Measurements from ENCODE around the gene KHDRBS1.
"Not testable (repeated sequence)": the region's sequence is repeated elsewhere in the genome, so short reads cannot be mapped to it uniquely, and the experiment has no call there.

Gene KHDRBS1

GRCh38 chr1:31995263-31995662 is 18.4 kb upstream of the KHDRBS1 start:
- Mint-ChIP-seq H3K27ac (no peak overlapping the region), H3K4me3 (no peak overlapping the region), H3K27me3 (ENCODE audit: low read depth) (no peaks in the 10 kb centered on the region), H3K36me3 (ENCODE audit: low read depth) (no peaks in the 10 kb centered on the region), H3K9me3 (no peaks in the 10 kb centered on the region), H3K4me1 (ENCODE audit: low read depth) (peaks cover 8% of the 10 kb centered on the region)
- DNase-seq (ENCODE audit: low spot score) = no peak

- H3K27me3 Mint-ChIP-seq (ENCODE audit: low read depth); H3K4me3 Mint-ChIP-seq; DNase-seq (ENCODE audit: low spot score); H3K27ac Mint-ChIP-seq; H3K4me1 Mint-ChIP-seq (ENCODE audit: low read depth); H3K9me3 Mint-ChIP-seq; H3K36me3 Mint-ChIP-seq (ENCODE audit: low read depth): not testable (repeated sequence)
These were observed 17.5 kb upstream of the KHDRBS1 start for GRCh38 chr1:31996121-31996520.

GRCh38 chr1:32001863-32002262 is 11.8 kb upstream of the KHDRBS1 start:
- Mint-ChIP-seq H3K9me3 (no peaks in the 10 kb centered on the region), H3K4me1 (ENCODE audit: low read depth) (peaks cover 8% of the 10 kb centered on the region), H3K27me3 (ENCODE audit: low read depth) (peaks cover 2% of the 10 kb centered on the region), H3K27ac (no peak overlapping the region), H3K4me3 (no peak overlapping the region), H3K36me3 (ENCODE audit: low read depth) (no peaks in the 10 kb centered on the region)
- DNase-seq (ENCODE audit: low spot score) = no peak

- not testable (repeated sequence) for H3K27ac Mint-ChIP-seq; H3K27me3 Mint-ChIP-seq (ENCODE audit: low read depth)
These were observed 11.4 kb upstream of the KHDRBS1 start for GRCh38 chr1:32002285-32002684.

GRCh38 chr1:32005522-32005921 is 8.1 kb upstream of the KHDRBS1 start:
- Mint-ChIP-seq H3K27ac (no peak overlapping the region), H3K27me3 (ENCODE audit: low read depth) (peaks cover 2% of the 10 kb centered on the region), H3K4me3 (no peak overlapping the region), H3K36me3 (ENCODE audit: low read depth) (no peaks in the 10 kb centered on the region), H3K9me3 (no peaks in the 10 kb centered on the region), H3K4me1 (ENCODE audit: low read depth) (peaks cover 8% of the 10 kb centered on the region)
- no peak for DNase-seq (ENCODE audit: low spot score)

More at GRCh38 chr1:32002285-32002684, 11.4 kb upstream of the KHDRBS1 start:
- H3K9me3 Mint-ChIP-seq; H3K4me1 Mint-ChIP-seq (ENCODE audit: low read depth); H3K4me3 Mint-ChIP-seq; H3K36me3 Mint-ChIP-seq (ENCODE audit: low read depth); DNase-seq (ENCODE audit: low spot score): not testable (repeated sequence)

- Mint-ChIP-seq H3K4me3 (no peak overlapping the region), H3K27ac (no peak overlapping the region), H3K27me3 (ENCODE audit: low read depth) (peaks cover 2% of the 10 kb centered on the region), H3K4me1 (ENCODE audit: low read depth) (peaks cover 9% of the 10 kb centered on the region), H3K9me3 (no peaks in the 10 kb centered on the region), H3K36me3 (ENCODE audit: low read depth) (no peaks in the 10 kb centered on the region)
- DNase-seq (ENCODE audit: low spot score) = no peak
These were observed 6.1 kb upstream of the KHDRBS1 start for GRCh38 chr1:32007591-32007940.

- Mint-ChIP-seq H3K36me3 (ENCODE audit: low read depth) (peaks cover 8% of the 10 kb centered on the region), H3K4me3 (no peak overlapping the region), H3K9me3 (no peaks in the 10 kb centered on the region), H3K27me3 (ENCODE audit: low read depth) (peaks cover 2% of the 10 kb centered on the region), H3K4me1 (ENCODE audit: low read depth) (peaks cover 16% of the 10 kb centered on the region), H3K27ac (no peak overlapping the region)
- no peak for DNase-seq (ENCODE audit: low spot score)
These were observed 3.4 kb upstream of the KHDRBS1 start for GRCh38 chr1:32010246-32010645.

GRCh38 chr1:32012709-32013385 is 821 bp upstream of the KHDRBS1 start:
- Mint-ChIP-seq H3K4me3 (peak overlapping the region; percentile 90), H3K36me3 (ENCODE audit: low read depth) (peaks cover 23% of the 10 kb centered on the region), H3K27me3 (ENCODE audit: low read depth) (peaks cover 2% of the 10 kb centered on the region), H3K9me3 (no peaks in the 10 kb centered on the region), H3K27ac (peak overlapping the region; percentile 97), H3K4me1 (ENCODE audit: low read depth) (peaks cover 30% of the 10 kb centered on the region)
- no peak for DNase-seq (ENCODE audit: low spot score)

- DNase-seq (ENCODE audit: low spot score) = peak; percentile 47
- peak overlapping the region; percentile 96 for H3K27ac Mint-ChIP-seq
- H3K4me3 Mint-ChIP-seq = peak overlapping the region; percentile 98
- peaks cover 2% of the 10 kb centered on the region for H3K27me3 Mint-ChIP-seq (ENCODE audit: low read depth)
- H3K4me1 Mint-ChIP-seq (ENCODE audit: low read depth) = peaks cover 34% of the 10 kb centered on the region
- H3K36me3 Mint-ChIP-seq (ENCODE audit: low read depth) = peaks cover 23% of the 10 kb centered on the region
- H3K9me3 Mint-ChIP-seq = no peaks in the 10 kb centered on the region
These were observed 705 bp downstream of the KHDRBS1 start for GRCh38 chr1:32014199-32014947.

- Mint-ChIP-seq H3K27ac (peak overlapping the region; percentile 96), H3K4me1 (ENCODE audit: low read depth) (peaks cover 35% of the 10 kb centered on the region), H3K4me3 (peak overlapping the region; percentile 98), H3K36me3 (ENCODE audit: low read depth) (peaks cover 23% of the 10 kb centered on the region), H3K9me3 (no peaks in the 10 kb centered on the region), H3K27me3 (ENCODE audit: low read depth) (peaks cover 2% of the 10 kb centered on the region)
- DNase-seq (ENCODE audit: low spot score) = no peak
These were observed 1.2 kb downstream of the KHDRBS1 start for GRCh38 chr1:32014948-32015273.

- no peak for DNase-seq (ENCODE audit: low spot score)
- Mint-ChIP-seq H3K9me3 (no peaks in the 10 kb centered on the region), H3K4me3 (peak overlapping the region; percentile 32)
These were observed 6.7 kb downstream of the KHDRBS1 start for GRCh38 chr1:32020339-32020738.

GRCh38 chr1:32021574-32022018 is 7.9 kb downstream of the KHDRBS1 start:
- Mint-ChIP-seq H3K36me3 (ENCODE audit: low read depth) (peaks cover 30% of the 10 kb centered on the region), H3K4me1 (ENCODE audit: low read depth) (peaks cover 33% of the 10 kb centered on the region)
- H3K4me3 Mint-ChIP-seq; H3K9me3 Mint-ChIP-seq; H3K27me3 Mint-ChIP-seq (ENCODE audit: low read depth); DNase-seq (ENCODE audit: low spot score); H3K27ac Mint-ChIP-seq: not testable (repeated sequence)

More at GRCh38 chr1:32020339-32020738, 6.7 kb downstream of the KHDRBS1 start:
- Mint-ChIP-seq H3K27ac (no peak overlapping the region), H3K36me3 (ENCODE audit: low read depth) (peaks cover 37% of the 10 kb centered on the region), H3K4me1 (ENCODE audit: low read depth) (peaks cover 40% of the 10 kb centered on the region), H3K27me3 (ENCODE audit: low read depth) (no peaks in the 10 kb centered on the region)

- peaks cover 36% of the 10 kb centered on the region for H3K4me1 Mint-ChIP-seq (ENCODE audit: low read depth)
- no peaks in the 10 kb centered on the region for H3K9me3 Mint-ChIP-seq
- DNase-seq (ENCODE audit: low spot score) = no peak
- H3K4me3 Mint-ChIP-seq = no peak overlapping the region
- peaks cover 32% of the 10 kb centered on the region for H3K36me3 Mint-ChIP-seq (ENCODE audit: low read depth)
- H3K27ac Mint-ChIP-seq = no peak overlapping the region
- H3K27me3 Mint-ChIP-seq (ENCODE audit: low read depth) = no peaks in the 10 kb centered on the region
These were observed 9.7 kb downstream of the KHDRBS1 start for GRCh38 chr1:32023351-32023750.

GRCh38 chr1:32025515-32025914 is 11.8 kb downstream of the KHDRBS1 start:
- H3K4me3 Mint-ChIP-seq = no peak overlapping the region
- H3K27ac Mint-ChIP-seq = no peak overlapping the region

More at GRCh38 chr1:32025515-32025914, 11.8 kb downstream of the KHDRBS1 start:
- Mint-ChIP-seq H3K27me3 (ENCODE audit: low read depth) (no peaks in the 10 kb centered on the region), H3K36me3 (ENCODE audit: low read depth) (peaks cover 39% of the 10 kb centered on the region), H3K9me3 (no peaks in the 10 kb centered on the region), H3K4me1 (ENCODE audit: low read depth) (peaks cover 33% of the 10 kb centered on the region)
- no peak for DNase-seq (ENCODE audit: low spot score)
